ENCODE measurements around the gene CTAG2.

DNA sequence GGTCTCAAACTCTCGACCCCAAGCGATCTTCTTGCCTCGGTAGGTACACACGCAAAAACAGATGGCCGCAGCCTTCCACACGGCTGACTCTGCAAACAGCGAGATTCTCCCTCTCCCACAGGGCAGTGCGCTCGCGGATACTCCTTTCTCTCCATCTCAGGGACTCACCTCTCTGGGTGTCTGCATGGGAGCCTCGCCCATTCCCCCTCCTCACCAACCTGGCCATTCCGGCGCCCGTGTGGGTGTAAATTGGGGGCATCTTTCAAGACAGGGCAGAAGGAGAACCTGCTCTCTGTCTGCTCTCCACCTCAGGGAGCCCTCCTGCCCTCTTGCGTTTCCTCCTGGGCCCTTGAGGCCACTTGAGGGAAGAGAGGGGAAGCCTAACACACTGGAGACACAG lies 4.4 kb downstream of the CTAG2 start:
- TF ChIP-seq, protein P1, sequence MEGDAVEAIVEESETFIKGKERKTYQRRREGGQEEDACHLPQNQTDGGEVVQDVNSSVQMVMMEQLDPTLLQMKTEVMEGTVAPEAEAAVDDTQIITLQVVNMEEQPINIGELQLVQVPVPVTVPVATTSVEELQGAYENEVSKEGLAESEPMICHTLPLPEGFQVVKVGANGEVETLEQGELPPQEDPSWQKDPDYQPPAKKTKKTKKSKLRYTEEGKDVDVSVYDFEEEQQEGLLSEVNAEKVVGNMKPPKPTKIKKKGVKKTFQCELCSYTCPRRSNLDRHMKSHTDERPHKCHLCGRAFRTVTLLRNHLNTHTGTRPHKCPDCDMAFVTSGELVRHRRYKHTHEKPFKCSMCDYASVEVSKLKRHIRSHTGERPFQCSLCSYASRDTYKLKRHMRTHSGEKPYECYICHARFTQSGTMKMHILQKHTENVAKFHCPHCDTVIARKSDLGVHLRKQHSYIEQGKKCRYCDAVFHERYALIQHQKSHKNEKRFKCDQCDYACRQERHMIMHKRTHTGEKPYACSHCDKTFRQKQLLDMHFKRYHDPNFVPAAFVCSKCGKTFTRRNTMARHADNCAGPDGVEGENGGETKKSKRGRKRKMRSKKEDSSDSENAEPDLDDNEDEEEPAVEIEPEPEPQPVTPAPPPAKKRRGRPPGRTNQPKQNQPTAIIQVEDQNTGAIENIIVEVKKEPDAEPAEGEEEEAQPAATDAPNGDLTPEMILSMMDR (IDR thresholded peaks at IDR 0.05): no peak
- TF ChIP-seq EZH2 (IDR thresholded peaks at IDR 0.05; ENCODE audit: borderline replicate concordance, insufficient read depth, low read depth, low read length, poor library complexity, severe bottlenecking): no peak

All from B cell (primary cell).